ENCODE data around the gene INVS.
"Not testable (repeated sequence)": the region's sequence is repeated elsewhere in the genome, so short reads cannot be mapped to it uniquely, and the experiment has no call there.

INVS gene

GRCh38 chr9:100086097-100086635 lies 12.9 kb upstream of the INVS start:
- Histone ChIP-seq H3K9me3 (ENCODE audit: control insufficient read depth, low read depth, low read length) (no peaks in the 10 kb centered on the region), H3K36me3 (ENCODE audit: control insufficient read depth, low read depth, low read length) (no peaks in the 10 kb centered on the region), H3K4me3 (ENCODE audit: low read length) (no peak overlapping the region), H3K9ac (ENCODE audit: low read length) (no peak overlapping the region), H3K27me3 (ENCODE audit: control insufficient read depth, insufficient read depth, low read length) (no peaks in the 10 kb centered on the region), H3K27ac (ENCODE audit: low read length) (no peak overlapping the region), H3K4me1 (ENCODE audit: control insufficient read depth, low read depth, low read length) (peaks cover 11% of the 10 kb centered on the region)

GRCh38 chr9:100087218-100087617 lies 11.8 kb upstream of the INVS start:
- no peak overlapping the region for H3K4me3 ChIP-seq (ENCODE audit: low read length)
- H3K4me1 ChIP-seq (ENCODE audit: control insufficient read depth, low read depth, low read length), result peaks cover 11% of the 10 kb centered on the region
- no peak overlapping the region for H3K27ac ChIP-seq (ENCODE audit: low read length)
- H3K36me3 ChIP-seq (ENCODE audit: control insufficient read depth, low read depth, low read length), result no peaks in the 10 kb centered on the region
- no peaks in the 10 kb centered on the region for H3K9me3 ChIP-seq (ENCODE audit: control insufficient read depth, low read depth, low read length)
- no peak overlapping the region for H3K9ac ChIP-seq (ENCODE audit: low read length)
- H3K27me3 ChIP-seq (ENCODE audit: control insufficient read depth, insufficient read depth, low read length), result no peaks in the 10 kb centered on the region

GRCh38 chr9:100088202-100088601 lies 10.8 kb upstream of the INVS start:
- Histone ChIP-seq H3K9ac (ENCODE audit: low read length) (no peak overlapping the region), H3K9me3 (ENCODE audit: control insufficient read depth, low read depth, low read length) (no peaks in the 10 kb centered on the region), H3K27me3 (ENCODE audit: control insufficient read depth, insufficient read depth, low read length) (no peaks in the 10 kb centered on the region), H3K27ac (ENCODE audit: low read length) (no peak overlapping the region), H3K4me1 (ENCODE audit: control insufficient read depth, low read depth, low read length) (peaks cover 11% of the 10 kb centered on the region), H3K4me3 (ENCODE audit: low read length) (no peak overlapping the region), H3K36me3 (ENCODE audit: control insufficient read depth, low read depth, low read length) (no peaks in the 10 kb centered on the region)

DNA sequence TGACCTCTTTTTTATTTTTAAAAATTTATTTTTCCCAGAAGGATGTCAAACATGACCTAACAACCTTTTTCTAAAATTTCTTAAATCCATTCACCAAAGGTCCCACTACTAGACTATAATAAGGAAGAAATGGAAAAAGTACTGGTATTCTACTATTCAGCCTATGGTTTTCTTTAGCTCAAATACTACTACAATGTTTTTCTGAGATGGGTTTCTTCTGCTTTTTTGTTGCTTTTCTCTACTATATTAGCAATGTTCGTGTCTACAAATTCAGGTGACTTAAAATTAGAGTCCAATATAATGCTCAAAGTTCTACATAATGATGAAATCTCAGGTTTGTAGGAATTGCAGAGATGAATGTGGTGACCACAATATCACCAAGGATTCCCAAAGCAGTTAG lies 8.2 kb upstream of the INVS start:
- Histone ChIP-seq H3K9ac (ENCODE audit: low read length) (no peak overlapping the region), H3K4me3 (ENCODE audit: low read length) (no peak overlapping the region), H3K36me3 (ENCODE audit: control insufficient read depth, low read depth, low read length) (no peaks in the 10 kb centered on the region), H3K27ac (ENCODE audit: low read length) (no peak overlapping the region), H3K27me3 (ENCODE audit: control insufficient read depth, insufficient read depth, low read length) (no peaks in the 10 kb centered on the region), H3K4me1 (ENCODE audit: control insufficient read depth, low read depth, low read length) (no peaks in the 10 kb centered on the region), H3K9me3 (ENCODE audit: control insufficient read depth, low read depth, low read length) (no peaks in the 10 kb centered on the region)

GRCh38 chr9:100091650-100092049 lies 7.4 kb upstream of the INVS start:
- Histone ChIP-seq H3K4me1 (ENCODE audit: control insufficient read depth, low read depth, low read length) (no peaks in the 10 kb centered on the region), H3K27ac (ENCODE audit: low read length) (no peak overlapping the region)

DNA sequence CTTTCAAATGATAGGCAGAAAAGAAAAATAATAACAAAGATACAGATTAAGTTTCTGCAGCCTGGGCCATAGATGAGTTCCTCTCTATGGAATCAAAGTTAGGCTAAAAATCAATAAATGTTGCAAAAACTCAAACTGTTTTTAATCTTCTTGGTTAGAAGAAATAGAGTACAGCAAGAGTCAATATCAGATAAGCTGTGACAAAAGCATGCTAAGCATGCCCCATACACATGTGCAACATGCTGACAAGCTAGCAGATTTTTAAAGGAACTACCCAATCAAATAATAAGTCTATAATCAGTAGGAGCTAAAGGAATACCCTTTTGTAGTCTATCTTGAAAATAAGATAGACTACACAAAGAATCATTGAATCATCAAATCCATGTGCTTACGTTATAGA lies 7.0 kb upstream of the INVS start:
- Histone ChIP-seq H3K36me3 (ENCODE audit: control insufficient read depth, low read depth, low read length) (no peaks in the 10 kb centered on the region), H3K9ac (ENCODE audit: low read length) (no peak overlapping the region), H3K27ac (ENCODE audit: low read length) (no peak overlapping the region)

More at GRCh38 chr9:100091650-100092049, 7.4 kb upstream of the INVS start:
- Histone ChIP-seq H3K9me3 (ENCODE audit: control insufficient read depth, low read depth, low read length) (no peaks in the 10 kb centered on the region), H3K9ac (ENCODE audit: low read length) (no peak overlapping the region), H3K4me3 (ENCODE audit: low read length) (no peak overlapping the region), H3K36me3 (ENCODE audit: control insufficient read depth, low read depth, low read length) (no peaks in the 10 kb centered on the region), H3K27me3 (ENCODE audit: control insufficient read depth, insufficient read depth, low read length) (no peaks in the 10 kb centered on the region)

GRCh38 chr9:100094411-100094810 lies 4.6 kb upstream of the INVS start:
- H3K27me3 ChIP-seq (ENCODE audit: control insufficient read depth, insufficient read depth, low read length); H3K36me3 ChIP-seq (ENCODE audit: control insufficient read depth, low read depth, low read length); H3K9me3 ChIP-seq (ENCODE audit: control insufficient read depth, low read depth, low read length); H3K9ac ChIP-seq (ENCODE audit: low read length); H3K27ac ChIP-seq (ENCODE audit: low read length); H3K4me3 ChIP-seq (ENCODE audit: low read length); H3K4me1 ChIP-seq (ENCODE audit: control insufficient read depth, low read depth, low read length): not testable (repeated sequence)

More for the DNA sequence above, 7.0 kb upstream of the INVS start:
- H3K4me3 ChIP-seq (ENCODE audit: low read length), result no peak overlapping the region
- H3K4me1 ChIP-seq (ENCODE audit: control insufficient read depth, low read depth, low read length), result no peaks in the 10 kb centered on the region
- no peaks in the 10 kb centered on the region for H3K27me3 ChIP-seq (ENCODE audit: control insufficient read depth, insufficient read depth, low read length)
- no peaks in the 10 kb centered on the region for H3K9me3 ChIP-seq (ENCODE audit: control insufficient read depth, low read depth, low read length)

GRCh38 chr9:100096378-100096916 lies 2.6 kb upstream of the INVS start:
- Histone ChIP-seq H3K9ac (ENCODE audit: low read length) (no peak overlapping the region), H3K4me3 (ENCODE audit: low read length) (no peak overlapping the region)

GRCh38 chr9:100098046-100098886 lies 777 bp upstream of the INVS start:
- H3K9me3 ChIP-seq (ENCODE audit: control insufficient read depth, low read depth, low read length), result no peaks in the 10 kb centered on the region
- H3K9ac ChIP-seq (ENCODE audit: low read length), result peak overlapping the region; percentile 71
- H3K27me3 ChIP-seq (ENCODE audit: control insufficient read depth, insufficient read depth, low read length), result no peaks in the 10 kb centered on the region
- peaks cover 13% of the 10 kb centered on the region for H3K4me1 ChIP-seq (ENCODE audit: control insufficient read depth, low read depth, low read length)
- peak overlapping the region; percentile 93 for H3K4me3 ChIP-seq (ENCODE audit: low read length)
- H3K27ac ChIP-seq (ENCODE audit: low read length), result no peak overlapping the region
- no peaks in the 10 kb centered on the region for H3K36me3 ChIP-seq (ENCODE audit: control insufficient read depth, low read depth, low read length)

More at GRCh38 chr9:100096378-100096916, 2.6 kb upstream of the INVS start:
- Histone ChIP-seq H3K4me1 (ENCODE audit: control insufficient read depth, low read depth, low read length) (peaks cover 13% of the 10 kb centered on the region), H3K36me3 (ENCODE audit: control insufficient read depth, low read depth, low read length) (no peaks in the 10 kb centered on the region), H3K27ac (ENCODE audit: low read length) (no peak overlapping the region), H3K9me3 (ENCODE audit: control insufficient read depth, low read depth, low read length) (no peaks in the 10 kb centered on the region), H3K27me3 (ENCODE audit: control insufficient read depth, insufficient read depth, low read length) (no peaks in the 10 kb centered on the region)

GRCh38 chr9:100099722-100100042 lies 639 bp downstream of the INVS start:
- no peaks in the 10 kb centered on the region for H3K27me3 ChIP-seq (ENCODE audit: control insufficient read depth, insufficient read depth, low read length)
- no peaks in the 10 kb centered on the region for H3K9me3 ChIP-seq (ENCODE audit: control insufficient read depth, low read depth, low read length)
- H3K4me3 ChIP-seq (ENCODE audit: low read length), result peak overlapping the region; percentile 93
- H3K9ac ChIP-seq (ENCODE audit: low read length), result peak overlapping the region; percentile 73
- peaks cover 4% of the 10 kb centered on the region for H3K36me3 ChIP-seq (ENCODE audit: control insufficient read depth, low read depth, low read length)
- H3K4me1 ChIP-seq (ENCODE audit: control insufficient read depth, low read depth, low read length), result peaks cover 13% of the 10 kb centered on the region
- peak overlapping the region; percentile 56 for H3K27ac ChIP-seq (ENCODE audit: low read length)

DNA sequence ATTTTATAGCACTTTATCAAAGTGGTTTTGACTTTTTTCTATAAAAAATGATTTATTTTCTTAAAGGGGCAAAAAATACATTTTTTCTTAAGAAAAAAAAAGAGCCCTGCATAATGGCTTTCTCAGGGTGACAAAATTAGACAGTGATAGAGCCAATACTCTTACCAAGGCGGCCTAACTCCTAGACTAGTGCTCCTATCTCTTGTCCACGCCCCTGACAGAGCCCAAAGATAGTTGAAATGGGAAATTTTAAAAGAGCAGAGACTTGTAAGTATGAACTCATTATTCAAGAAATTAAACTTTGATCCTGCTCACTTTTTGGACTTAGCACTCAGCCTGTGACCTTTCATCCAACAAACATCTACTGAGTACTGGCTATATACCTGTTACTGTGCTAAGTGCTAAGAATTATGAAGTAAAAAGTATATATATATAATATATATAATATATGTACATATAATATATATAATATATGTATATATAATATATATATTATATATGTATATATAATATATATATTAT lies 1.2 kb downstream of the INVS start:
- Histone ChIP-seq H3K4me3 (ENCODE audit: low read length) (peak overlapping the region; percentile 93), H3K9ac (ENCODE audit: low read length) (peak overlapping the region; percentile 73), H3K27ac (ENCODE audit: low read length) (no peak overlapping the region), H3K36me3 (ENCODE audit: control insufficient read depth, low read depth, low read length) (peaks cover 5% of the 10 kb centered on the region), H3K4me1 (ENCODE audit: control insufficient read depth, low read depth, low read length) (peaks cover 13% of the 10 kb centered on the region), H3K27me3 (ENCODE audit: control insufficient read depth, insufficient read depth, low read length) (no peaks in the 10 kb centered on the region), H3K9me3 (ENCODE audit: control insufficient read depth, low read depth, low read length) (no peaks in the 10 kb centered on the region)

Measured in iPS-18a (cell line).